NCI-H524 treated with DMSO at 0.1 percent for 48 hours (cell line): ENCODE data around the gene CNTNAP2.
"Not testable (repeated sequence)": the region's sequence is repeated elsewhere in the genome, so short reads cannot be mapped to it uniquely, and the experiment has no call there.

Source experiments
- DNase-seq: peaks from one replicate; lab custom pipeline; 2025; lab: John Stamatoyannopoulos, UW

Gene CNTNAP2

DNA sequence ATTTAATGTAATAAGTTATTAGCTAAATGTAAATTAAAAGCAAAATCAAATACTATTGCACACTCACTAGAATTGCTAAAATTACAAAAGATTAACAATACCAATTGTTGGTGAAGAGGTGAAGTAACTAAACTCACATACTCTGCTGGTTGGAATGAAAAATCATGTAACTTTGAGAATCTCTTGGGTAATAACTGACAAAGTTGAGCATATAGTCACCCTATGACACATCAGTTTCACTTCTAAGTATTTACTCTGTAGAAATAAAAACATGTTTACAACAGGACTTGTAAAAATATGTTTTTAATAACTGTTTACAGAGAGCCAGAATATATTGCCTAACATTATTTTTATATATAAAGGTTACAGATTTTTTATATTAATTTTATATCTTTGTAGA lies 33.6 kb downstream of the CNTNAP2 start:
- no peak for DNase-seq

DNA sequence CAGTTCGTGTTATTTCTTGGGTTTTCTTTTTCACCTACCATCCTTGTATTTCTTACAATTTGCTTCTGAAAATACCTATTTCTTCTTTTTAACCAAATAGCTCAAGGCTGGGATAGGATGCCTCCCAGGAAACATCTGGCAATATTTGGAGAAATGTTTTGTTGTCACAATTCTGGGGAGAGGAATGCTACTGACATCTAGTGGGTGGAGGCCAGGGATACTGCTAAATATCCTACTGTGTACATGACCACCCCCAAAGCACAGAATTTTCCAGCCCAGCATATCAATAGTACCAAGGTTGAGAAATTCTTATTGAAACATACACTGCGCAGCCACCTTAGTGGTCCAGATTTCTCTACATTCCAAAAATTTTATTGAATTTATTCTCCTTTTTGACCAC lies 55.5 kb downstream of the CNTNAP2 start:
- DNase-seq: no peak

DNA sequence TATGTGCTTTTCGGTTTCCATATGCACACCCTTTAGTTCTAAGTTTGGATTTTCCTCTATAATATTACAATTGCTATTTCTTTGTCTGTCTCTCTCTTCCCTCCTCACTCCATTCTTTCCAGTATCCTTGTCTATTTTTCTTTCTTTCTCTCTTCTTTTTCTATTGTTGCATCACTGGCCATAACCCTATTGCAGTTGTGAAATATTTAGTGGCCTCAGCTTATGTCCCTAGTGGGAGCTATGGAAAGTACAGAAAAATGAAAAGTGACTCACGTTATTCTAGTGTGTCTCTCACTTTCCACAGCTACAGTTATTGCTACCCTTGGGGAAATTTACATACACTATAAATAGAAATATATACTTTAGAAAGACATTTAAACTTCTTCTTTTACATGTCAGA lies 59.1 kb downstream of the CNTNAP2 start:
- DNase-seq: no peak

DNA sequence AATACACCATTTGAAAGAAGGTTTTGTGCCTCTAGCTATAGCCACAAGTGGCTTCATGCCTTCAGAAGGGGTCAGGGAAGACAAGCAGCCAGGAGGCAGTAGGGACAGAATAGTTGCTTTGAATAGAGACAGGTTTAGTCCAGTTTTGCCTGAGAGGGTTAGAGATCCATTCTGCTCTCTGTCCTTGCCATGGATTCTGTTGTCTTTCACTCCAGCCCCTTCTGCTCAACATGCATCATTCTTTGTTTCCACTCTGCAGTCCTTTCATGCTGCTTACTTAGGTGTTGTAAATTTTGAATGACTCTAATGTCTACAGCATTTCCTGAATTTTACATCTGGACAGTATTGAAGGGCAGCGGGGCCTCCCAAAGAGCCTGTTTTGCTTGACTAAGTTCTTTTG lies 60.3 kb downstream of the CNTNAP2 start:
- DNase-seq: no peak

DNA sequence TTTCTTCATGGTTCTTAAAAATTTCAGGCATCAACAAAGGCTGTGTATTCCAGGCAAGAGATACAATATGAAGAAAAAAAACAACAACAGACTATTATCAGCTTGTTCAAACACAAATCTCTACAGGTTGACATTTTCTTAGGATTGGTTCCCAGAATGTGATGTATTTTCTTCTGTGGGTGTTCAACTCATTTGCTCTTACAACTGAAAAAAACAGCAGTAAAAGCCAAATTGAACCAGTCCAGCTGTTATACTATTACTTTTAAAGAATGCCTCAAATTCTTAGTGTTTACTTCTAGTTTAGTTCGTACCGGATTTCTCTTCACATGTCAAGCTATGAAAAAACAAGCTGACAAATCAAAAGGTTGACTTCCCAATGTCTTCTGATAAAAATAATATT lies 60.7 kb downstream of the CNTNAP2 start:
- no peak for DNase-seq

DNA sequence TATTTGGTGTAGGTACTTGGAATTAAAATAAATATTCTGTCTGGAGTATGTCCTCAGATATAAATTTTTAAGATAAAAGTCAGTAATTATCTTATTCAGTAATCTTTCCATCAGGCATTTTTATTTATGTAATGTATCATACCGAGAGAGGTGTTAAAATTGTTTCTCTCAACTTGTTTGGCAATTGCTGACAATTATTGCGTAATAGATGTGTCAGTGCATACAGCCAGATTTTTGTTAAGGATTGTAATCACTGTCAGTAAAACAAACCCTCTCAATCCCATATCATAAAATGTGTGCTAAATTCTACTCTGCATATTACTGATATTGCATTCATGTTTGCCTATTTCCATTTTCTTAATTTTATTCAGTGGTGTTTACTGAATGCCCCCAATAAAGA lies 69.2 kb downstream of the CNTNAP2 start:
- DNase-seq: no peak

DNA sequence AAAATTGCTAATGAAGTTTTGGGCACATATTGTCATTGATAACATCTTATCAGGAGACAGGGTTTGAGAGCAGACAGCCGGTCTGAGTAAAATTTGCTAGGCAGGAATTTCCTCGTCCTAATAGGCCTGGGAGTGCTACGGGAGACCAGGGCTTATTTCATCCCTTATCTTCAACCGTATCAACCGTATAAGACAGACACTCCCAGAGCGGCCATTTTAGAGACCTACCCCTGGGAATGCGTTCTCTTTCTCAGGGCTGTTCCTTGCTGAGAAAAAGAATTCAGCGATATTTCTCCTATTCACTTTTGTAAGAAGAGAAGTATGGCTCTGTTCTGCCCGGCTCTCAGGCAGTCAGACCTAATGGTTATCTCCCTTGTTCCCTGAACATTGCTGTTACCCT lies 74.8 kb downstream of the CNTNAP2 start:
- not testable (repeated sequence) for DNase-seq

DNA sequence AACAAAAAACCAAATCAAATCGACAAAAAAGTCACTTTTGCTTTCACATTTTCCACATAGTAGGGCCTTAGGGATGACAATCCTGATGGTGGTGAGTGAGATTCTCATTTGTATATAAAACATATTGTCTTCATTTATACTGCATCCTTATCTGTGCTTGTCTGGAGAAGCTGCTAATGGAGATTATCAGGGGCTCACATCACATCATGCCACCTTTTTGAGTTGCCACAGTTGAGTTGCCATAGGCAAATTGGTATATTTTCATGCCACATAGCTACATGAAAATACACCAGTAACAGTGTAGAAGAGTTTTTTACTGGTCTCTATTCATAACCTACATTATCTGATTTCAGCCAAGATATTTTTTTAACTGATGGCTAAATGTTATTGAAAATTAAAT lies 85.3 kb downstream of the CNTNAP2 start:
- DNase-seq: no peak

DNA sequence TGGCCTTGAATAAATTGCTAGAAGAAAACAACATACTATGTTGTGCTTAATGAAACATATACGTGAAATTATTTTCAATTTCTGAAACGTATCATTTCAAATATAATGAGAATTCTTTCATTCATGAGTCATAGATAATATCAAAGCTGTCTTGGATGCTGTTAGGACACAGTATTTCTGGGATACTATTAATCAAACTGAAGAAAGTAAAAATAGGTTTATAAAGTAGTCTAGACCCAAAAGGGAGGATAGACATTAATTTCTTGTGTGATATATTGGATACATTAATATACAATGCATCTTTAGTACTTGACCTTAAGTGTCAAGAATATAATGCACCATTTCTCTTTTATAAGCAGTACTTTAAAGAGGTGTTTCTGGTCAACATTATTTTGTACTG lies 89.7 kb downstream of the CNTNAP2 start:
- DNase-seq: no peak

DNA sequence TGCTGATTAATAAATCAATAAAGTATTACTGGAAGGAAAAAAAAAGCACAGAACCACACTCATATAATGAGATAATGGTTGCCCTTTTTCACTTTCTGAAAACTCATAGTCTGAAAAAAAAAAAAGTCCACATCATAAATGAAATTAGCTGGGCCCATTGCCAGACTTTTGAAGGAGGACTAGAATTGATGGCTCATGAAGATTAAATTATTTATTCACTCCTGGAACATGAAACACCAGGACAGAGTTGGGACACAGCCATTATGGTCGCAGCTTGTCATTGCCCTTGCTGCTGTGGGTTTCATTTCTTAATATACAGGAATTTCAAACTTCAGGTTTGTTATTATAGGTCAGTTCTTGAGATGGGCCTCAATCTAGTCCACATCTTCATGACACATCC lies 91.9 kb downstream of the CNTNAP2 start:
- DNase-seq: no peak

DNA sequence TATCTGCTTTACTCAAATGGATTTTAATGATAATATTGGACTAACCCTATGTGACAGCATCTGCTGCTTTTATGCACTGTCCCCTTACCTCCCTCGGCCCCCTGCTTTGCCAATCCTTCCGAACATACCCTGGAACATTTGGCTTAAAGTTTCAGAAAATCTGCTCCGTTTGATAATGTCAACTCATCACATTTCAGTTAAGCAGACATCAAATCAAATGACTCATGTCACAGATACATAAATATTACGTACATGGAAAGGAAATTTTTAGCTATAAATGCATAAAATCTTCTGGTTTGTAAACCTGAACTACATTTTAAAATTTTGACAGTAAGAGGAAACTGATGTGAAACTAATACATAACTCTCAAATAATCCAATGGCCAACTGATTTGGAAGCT lies 98.2 kb downstream of the CNTNAP2 start:
- no peak for DNase-seq

DNA sequence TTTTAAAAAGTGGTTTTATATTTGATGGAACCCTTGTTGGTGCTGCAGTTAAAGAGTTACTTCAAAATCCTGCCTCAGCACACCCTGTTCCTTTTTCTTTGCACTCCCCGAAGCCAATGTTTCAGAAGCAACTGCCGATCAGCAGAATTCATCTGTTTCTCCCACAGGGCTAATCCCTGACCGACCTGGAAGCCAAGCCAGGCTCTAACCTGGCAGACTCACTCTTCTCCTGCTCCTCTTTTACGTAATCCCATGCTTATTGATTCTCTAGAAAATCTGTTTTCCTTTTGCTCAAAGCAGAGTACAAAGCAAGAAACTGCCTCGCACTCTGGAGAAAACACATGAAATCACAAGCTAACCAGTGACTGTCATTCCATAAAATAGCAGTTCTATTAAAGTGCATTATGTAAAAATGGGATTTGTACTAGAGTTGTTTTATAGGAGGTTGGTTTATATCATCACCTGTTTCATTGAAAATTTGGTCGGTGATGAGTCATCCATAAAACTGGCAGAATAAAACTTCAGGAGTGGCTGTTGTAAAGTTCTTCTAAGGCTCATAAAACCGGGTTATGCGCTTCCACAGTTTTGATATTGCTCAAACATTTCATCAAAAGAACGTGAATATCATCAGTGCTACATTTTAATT lies 99.9 kb downstream of the CNTNAP2 start:
- no peak for DNase-seq

DNA sequence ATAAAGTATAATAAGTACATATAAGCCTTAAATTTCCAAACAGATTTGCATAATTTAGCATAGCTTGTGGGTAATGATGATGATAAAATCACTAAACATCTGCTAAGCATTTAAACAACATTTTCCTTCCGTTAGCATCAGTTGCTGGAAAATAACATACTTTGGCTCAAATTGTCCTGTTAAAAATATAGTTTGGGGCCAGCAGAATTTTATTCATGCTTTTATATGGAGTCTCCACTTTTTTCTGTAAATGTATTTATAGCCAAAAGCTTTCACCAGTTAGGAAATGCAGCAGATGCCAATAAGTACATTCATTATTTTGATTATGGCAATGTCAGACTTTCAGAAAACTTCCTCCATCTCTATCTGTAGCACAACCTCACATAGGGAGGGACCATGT lies 107.2 kb downstream of the CNTNAP2 start:
- no peak for DNase-seq

DNA sequence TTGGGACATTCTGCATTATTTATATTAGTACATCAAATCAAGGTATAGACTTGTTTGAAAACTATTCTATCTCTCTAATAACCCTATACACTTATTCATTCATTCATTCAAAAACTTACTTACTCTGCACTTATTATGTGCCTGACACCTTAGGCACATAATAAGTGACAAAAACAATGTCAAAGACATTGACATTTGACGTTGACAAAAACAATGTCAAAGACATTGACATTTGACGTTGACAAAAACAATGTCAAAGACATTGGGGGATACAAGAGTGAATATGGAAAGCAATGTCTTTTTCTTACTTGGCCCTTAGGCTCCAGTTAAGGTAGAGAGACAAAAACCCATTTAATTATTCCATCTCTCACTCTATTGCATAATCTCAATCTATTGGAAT lies 116.0 kb downstream of the CNTNAP2 start:
- no peak for DNase-seq

DNA sequence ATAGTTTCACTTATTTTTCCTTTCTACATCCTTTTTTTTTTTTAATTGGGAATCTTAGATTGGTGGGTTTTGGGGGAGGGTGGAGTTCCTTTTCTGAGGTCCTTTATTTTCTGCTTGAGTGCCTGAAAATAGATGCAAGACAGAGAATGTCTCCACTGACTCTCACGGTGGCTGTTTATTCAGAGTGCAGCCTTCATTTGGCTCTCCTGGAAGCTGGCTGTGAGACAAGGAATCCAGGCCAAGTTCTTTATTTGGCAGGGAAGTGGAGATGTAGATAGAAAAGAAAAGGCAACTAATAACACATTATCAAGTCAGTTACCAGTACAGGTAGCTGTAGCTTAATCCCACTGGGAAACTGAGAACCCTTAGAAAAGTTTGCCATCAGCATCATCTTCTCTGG lies 118.6 kb downstream of the CNTNAP2 start:
- DNase-seq: no peak

DNA sequence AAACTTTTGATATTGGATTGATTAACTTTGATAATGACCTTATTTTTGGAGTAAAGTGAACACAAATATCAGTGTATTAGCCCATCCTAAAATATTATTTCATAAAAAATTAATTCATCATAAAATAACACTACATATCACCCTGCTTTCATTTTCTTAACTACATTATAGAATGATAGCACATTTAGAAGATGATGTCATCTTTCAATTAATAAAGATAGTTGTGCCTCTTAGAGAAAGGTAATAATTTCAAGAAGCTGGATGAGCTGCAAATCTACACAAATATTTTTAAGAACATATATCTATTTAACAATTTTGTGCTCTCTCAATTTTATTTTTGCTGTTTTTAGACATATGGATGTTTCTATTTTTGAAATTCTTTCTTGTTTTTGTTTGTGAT lies 126.1 kb downstream of the CNTNAP2 start:
- DNase-seq: no peak

DNA sequence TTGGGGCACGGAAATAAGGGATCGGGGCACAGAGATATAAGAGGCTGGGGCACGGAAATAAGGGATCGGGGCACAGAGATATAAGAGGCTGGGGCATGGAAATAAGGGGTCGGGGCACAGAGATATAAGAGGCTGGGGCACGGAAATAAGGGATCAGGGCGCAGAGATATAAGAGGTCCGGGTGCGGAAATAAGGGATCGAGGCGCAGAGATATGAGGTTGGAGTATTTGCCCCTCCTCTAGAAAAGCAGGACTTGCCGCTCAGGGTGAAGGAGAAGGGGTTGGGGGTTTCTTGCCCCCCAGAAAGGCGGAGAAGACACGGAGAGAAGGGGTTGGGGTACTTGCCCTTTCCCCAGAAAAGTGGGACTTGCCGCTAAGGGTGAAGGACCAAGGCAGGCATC lies 131.4 kb downstream of the CNTNAP2 start:
- DNase-seq: not testable (repeated sequence)

DNA sequence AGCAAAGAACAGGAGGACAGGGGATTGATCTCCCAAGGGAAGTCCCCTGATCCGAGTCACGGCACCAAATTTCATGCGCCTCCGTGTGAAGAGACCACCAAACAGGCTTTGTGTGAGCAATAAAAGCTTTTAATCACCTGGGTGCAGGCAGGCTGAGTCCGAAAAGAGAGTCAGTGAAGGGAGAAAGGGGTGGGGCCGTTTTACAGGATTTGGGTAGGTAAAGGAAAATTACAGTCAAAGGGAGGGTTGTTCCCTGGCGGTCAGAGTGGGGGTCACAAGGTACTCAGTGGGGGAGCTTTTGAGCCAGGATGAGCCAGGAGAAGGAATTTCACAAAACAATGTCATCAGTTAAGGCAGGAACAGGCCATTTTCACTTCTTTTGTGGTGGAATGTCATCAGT lies 132.1 kb downstream of the CNTNAP2 start:
- not testable (repeated sequence) for DNase-seq

DNA sequence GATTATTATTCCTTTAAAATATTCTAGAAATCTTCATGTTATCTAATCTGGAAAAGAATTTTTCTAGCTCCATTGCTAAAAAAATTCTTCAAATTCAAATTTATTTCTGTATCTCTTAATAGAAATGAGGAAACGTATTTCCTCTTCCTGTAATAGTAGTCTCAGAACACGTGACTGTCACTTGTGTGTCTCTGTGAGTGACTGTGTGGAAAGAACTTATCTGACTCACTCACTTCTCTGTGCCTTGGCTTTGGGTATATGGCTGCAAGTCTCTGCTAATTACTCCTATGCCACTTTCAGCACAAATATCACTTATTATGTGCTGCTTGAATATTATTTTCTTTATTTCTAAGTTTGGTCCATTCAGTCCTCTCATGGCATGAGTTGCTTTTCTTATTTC lies 132.7 kb downstream of the CNTNAP2 start:
- DNase-seq: no peak

DNA sequence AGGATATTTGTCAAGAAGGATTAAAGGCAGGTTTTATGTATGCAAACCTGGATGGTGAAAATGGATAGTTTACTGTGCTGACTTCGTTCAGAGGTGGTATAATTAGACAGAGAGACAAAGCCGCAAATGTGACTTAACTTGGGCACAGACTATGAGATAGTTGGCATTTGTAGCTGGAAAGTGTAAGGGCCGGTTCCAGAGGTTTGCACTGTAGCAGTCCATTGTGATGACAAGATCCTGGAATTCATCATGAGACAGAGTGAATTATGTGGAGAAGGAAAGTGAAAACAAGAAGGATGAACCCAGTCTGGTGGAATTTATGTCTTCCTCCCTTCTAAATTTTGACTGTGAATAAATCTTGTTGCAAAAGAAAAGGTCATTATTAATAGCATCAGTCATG lies 139.0 kb downstream of the CNTNAP2 start:
- DNase-seq: no peak

DNA sequence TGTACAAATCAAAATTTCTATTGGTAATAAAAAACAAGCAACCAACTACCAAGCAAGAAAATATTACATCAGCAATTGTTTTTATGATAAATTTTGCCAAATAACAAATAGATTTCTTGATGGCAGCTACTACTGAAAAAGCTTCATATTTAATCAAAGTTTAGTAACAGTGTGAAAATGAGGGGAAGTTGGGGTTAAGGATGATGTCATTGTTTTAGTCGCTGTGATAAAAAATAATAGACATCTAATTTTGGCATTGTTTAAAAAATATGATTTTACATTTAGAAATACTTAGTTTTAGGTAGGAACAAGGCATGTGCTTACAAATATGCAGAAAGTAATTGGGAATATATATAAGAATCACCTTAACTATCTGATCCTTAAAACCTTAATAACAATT lies 145.9 kb downstream of the CNTNAP2 start:
- no peak for DNase-seq

DNA sequence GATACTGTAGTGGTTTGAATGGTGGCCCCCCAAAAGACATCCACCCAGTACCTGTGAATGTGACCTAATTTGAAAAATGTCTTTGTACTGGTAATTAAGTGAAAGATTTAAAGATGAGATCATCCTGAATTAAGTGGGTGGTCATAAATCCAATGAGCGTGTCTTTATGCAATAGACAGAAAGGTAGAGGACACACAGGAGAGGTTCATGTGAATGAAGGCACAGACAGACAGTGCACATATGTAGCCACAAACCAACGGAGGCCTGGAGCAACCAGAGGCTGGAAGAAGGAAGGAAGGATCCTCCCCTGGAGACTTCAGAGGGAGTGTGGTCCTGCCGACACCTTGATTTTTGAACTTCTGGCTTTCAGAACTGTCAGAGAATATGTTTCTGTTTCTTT lies 160.3 kb downstream of the CNTNAP2 start:
- DNase-seq: no peak

DNA sequence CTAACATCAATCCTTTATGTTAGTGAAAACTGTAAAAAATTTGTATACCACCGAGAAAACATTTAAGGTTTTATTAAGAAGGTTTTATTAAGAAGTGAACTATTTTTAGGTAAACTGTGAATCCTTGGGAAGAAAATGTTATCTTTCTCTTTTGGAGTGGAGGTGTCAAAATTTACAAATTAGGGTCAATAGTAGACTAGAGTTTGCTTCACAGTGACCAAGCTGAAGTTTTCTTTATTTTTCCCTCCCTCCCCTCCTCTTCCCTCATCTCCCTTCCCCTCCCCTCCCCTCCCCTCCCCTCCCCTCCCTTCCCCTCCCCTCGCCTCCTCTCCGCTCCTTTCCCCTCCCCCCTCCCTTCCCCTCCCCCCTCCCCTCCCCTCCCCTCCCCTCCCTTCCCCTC lies 168.8 kb downstream of the CNTNAP2 start:
- no peak for DNase-seq

DNA sequence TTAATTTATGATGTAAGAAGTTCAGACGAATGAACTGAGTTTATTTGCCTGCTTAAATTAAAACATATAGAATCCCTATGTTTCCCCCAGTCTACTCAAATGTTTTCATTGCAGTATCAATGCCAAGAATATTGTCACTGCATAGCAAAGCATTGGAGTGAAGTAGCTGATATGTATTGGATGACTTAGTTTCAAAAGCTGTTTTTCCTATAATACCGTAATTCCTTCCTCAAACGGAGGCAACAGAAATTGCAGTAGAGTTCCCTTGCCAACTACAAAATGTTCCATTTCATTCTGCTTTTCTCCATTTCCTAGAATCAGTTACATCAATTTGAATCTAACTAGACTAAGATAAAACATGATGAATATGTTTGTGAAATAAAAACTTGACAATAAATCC lies 174.1 kb downstream of the CNTNAP2 start:
- DNase-seq: no peak

DNA sequence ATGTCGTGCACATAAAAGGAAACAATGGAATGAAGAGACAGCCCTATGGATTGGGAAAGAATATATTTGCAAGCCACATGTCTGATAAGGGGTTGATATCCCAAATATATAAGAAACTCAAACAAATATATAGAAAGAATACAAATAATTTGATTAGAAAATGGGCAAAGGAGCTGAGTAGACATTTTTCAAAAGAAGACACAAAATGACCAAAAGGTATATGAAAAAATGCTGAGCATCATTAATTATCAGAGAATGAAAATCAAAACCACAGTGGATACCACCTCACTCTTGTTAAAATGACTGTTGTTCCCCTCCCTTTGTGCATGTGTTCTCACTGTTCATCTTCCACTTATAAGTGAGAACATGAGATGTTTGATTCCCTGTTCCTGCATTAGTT lies 175.3 kb downstream of the CNTNAP2 start:
- DNase-seq: no peak
